D721Med (cell line): ENCODE results near the gene BORCS5.
"Not testable (repeated sequence)": the region's sequence is repeated elsewhere in the genome, so short reads cannot be mapped to it uniquely, and the experiment has no call there.

ENCODE experiments used
- DNase-seq: peaks from one replicate; pipeline ENCODE4 v3.0.0; 2011; ENCODE audit warnings: low spot score; ENCODE audit not compliant: insufficient read length
- FAIRE-seq: peaks from 2 replicates; lab custom pipeline; 2011; peaks lifted over from hg19 to GRCh38; lab: Jason Lieb, UNC
- TF ChIP-seq, protein P1 (sequence below): IDR thresholded peaks from 2 replicates; pipeline ENCODE4 v1.5.1; 2012; ENCODE audit warnings: mild to moderate bottlenecking, control low read depth; ENCODE audit not compliant: insufficient read depth; ENCODE audit errors: missing control alignments

BORCS5 gene

DNA sequence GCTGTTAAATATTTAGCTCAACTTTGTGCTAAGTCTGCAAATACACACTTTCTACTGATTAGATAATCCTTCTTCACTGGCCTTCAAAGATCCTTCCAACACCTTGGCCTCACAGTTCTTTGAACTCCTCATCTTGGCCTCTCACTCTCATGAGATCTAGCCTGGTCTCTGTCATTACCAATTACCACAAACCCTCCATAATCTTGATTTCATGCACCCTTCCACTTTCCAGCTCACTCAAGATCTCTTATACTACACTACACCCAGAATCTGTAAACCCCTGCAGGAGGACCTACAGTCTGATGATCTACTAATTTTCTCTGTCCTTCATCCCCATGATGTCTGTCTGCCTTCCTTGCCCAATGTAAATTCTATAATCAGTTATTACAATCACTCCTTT, 134.7 kb downstream of the BORCS5 start:
- TF ChIP-seq, protein P1, sequence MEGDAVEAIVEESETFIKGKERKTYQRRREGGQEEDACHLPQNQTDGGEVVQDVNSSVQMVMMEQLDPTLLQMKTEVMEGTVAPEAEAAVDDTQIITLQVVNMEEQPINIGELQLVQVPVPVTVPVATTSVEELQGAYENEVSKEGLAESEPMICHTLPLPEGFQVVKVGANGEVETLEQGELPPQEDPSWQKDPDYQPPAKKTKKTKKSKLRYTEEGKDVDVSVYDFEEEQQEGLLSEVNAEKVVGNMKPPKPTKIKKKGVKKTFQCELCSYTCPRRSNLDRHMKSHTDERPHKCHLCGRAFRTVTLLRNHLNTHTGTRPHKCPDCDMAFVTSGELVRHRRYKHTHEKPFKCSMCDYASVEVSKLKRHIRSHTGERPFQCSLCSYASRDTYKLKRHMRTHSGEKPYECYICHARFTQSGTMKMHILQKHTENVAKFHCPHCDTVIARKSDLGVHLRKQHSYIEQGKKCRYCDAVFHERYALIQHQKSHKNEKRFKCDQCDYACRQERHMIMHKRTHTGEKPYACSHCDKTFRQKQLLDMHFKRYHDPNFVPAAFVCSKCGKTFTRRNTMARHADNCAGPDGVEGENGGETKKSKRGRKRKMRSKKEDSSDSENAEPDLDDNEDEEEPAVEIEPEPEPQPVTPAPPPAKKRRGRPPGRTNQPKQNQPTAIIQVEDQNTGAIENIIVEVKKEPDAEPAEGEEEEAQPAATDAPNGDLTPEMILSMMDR: no peak
- FAIRE-seq: peak; percentile 6
- DNase-seq: no peak

DNA sequence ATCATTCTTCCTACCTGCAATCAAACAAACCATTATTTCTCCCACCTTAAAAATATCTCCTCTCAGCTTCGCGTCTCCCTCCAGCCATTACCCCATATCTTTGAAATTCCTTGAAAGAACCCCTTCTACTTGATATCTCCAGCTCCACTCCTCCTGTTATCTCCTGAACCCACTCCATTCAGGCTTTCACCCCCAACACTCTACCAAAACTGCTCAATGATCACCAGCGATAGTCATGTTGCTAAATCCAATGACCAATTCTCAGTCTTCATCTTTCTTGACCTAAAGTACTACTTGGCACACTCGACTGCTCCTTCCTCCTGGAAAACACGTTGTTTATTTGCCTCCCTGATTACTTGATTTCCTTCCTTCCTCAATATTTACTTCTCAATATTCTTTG, 135.7 kb downstream of the BORCS5 start:
- TF ChIP-seq, protein P1: no peak
- FAIRE-seq (no peak), DNase-seq (no peak)

DNA sequence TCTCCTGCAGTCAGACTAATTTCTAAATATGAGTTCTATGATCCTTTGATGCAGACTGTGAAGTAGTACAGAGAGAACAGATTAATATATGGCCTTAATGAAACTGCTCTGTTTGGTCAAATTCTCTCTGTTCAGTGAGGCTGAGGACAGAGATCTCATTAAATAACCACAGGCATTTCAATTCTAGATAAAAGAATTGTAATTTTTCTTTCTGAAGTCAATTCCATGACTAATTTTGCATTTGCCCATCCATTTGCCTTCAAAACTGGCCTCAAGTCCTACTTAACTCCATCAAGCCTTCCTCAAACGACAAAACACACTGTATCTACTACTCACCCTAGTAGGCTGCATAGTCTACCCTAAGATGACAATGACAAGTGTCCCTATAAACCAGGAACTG, 138.7 kb downstream of the BORCS5 start:
- TF ChIP-seq, protein P1: no peak
- FAIRE-seq (peak; percentile 35), DNase-seq (no peak)

DNA sequence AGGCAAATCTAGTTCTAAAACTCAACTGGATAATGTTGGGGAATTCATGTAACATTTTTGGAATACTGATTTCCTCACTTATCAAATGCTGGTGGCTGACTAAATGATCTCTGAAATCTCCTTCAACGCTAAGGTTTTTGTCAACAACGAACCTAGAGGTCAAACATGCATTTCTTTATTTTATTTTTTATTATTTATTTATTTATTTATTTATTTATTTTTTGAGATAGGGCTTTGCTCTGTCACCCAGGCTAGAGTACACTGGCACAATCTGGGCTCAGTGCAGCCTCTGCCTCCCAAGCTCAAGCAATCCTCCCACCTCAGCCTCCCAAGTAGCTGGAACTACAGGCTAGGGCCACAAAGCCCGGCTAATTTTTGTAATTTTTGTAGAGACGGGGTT, 141.3 kb downstream of the BORCS5 start:
- FAIRE-seq (no peak), DNase-seq (no peak)
- TF ChIP-seq, protein P1: no peak

DNA sequence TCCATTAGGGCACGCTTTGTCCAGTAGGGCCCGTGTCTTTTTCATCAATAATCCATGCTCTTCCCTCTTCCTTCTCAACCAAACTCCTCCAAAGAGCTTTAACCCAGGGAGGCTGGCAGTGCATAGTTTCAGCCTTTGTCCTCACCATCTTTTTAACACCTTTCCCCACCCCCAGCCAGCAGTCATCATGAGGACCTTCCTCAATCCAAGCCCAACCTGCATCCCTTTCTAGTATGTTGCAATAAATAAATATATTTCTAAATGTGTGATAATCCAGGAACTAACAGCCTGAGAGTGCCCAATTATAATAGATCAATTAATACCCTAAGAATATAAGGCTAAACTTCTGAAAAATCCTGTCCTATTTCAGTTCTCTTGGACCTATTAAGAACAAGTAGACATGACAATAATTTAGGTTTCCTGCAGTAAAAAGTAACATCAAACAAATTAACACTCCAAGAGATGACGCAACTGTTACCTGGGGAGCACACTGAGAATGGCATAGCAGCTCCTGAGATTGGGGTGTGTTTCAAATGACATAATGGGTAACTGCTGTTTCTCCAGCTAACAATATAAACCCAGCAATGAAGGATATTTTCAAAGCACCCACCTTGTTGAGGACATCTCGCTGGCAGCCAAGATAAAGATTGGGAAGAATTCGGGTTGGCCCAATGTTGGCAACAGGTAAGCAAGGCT, 143.2 kb downstream of the BORCS5 start:
- FAIRE-seq: no peak
- DNase-seq: no peak
- TF ChIP-seq, protein P1: no peak

DNA sequence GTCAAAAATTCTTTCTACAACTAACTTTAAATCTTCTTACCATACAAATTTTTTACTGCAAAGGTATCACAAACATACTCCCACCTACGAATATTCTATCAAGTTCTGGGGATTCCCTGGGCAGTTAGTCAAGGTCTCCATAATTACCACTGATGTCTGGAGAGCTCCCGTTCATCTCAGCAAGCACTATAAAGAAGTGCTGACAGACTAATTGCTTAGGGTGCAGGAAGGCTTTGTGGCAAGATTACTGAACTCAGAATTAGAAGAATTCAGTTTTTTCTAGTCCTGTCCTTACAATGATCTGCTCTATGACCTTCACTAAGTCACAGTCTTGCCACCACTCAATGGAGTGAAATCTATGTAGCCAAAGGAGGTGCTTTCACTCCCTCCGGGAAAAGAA, 144.2 kb downstream of the BORCS5 start:
- TF ChIP-seq, protein P1: no peak
- FAIRE-seq (no peak), DNase-seq (no peak)

DNA sequence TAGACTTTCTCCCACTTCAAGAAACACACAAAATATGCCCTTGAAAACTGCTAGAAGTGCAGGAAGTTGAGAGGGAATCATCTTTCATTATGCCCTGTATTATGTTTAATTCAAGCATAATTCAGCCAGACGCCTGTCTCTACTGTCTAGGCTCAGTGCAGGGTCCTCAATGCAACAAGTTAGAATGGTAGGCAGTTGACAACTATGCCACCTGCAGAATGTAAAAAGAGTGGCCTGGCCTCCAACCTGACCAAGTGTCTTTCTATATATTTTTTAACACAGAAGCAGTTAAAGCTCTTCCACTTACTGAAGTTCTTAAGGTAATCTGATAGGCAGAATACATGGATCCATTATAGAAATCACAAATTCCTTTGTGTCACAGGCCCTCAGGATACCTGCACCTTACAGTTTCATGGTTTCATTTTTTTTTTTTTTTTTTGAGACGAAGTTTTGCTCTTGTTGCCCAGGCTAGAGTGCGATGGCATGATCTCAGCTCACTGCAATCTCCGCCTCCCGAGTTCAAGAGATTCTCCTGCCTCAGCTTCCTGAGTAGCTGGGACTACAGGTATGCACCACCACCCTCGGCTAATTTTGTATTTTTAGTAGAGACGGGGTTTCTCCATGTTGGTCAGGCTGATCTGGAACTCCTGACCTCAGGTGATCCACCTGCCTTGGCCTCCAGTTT, 145.4 kb downstream of the BORCS5 start:
- FAIRE-seq, DNase-seq: not testable (repeated sequence)
